HepG2 (cell line): ENCODE data around the gene ID3. TPM values are rescaled to one million over a fixed set of nuclear protein-coding genes. Genes with fewer than 3 reads are reported as not detected.

Source experiments
- CEBPB ChIP-seq: IDR thresholded peaks from 2 replicates; pipeline ENCODE4 v1.6.1; 2011; ENCODE audit warnings: low read depth, low read length, improper control_type of control experiment, borderline replicate concordance
- FOXA3 ChIP-seq: IDR thresholded peaks from 2 replicates; pipeline ENCODE4 v1.6.1; 2016; ENCODE audit warnings: missing genetic modification reagents, missing compliant biosample characterization
- GATAD1 ChIP-seq: IDR thresholded peaks from 2 replicates; pipeline ENCODE4 v1.6.1; 2016; ENCODE audit warnings: missing genetic modification reagents, missing compliant biosample characterization
- HDAC1 ChIP-seq: sonication (generic); formaldehyde crosslinking; IDR thresholded peaks from 2 replicates; pipeline ENCODE4 v1.5.1; 2020; ENCODE audit warnings: mild to moderate bottlenecking, missing genetic modification reagents
- HNRNPK ChIP-seq: fragments of 200-400 bp; formaldehyde crosslinking; IDR thresholded peaks from 2 replicates; pipeline ENCODE4 v1.6.1; 2018; ENCODE audit warnings: low read length, low read depth, moderate library complexity, mild to moderate bottlenecking; ENCODE audit not compliant: poor library complexity, severe bottlenecking
- IKZF4 ChIP-seq: sonication (generic); formaldehyde crosslinking; IDR thresholded peaks from 2 replicates; pipeline ENCODE4 v1.5.1; 2020; ENCODE audit warnings: borderline replicate concordance, mild to moderate bottlenecking, low read depth, missing genetic modification reagents; ENCODE audit errors: not compliant biosample characterization
- NFE2 ChIP-seq: sonication (generic); formaldehyde crosslinking; IDR thresholded peaks from 2 replicates; pipeline ENCODE4 v1.4.0; 2020; ENCODE audit warnings: missing genetic modification reagents
- RXRB ChIP-seq: IDR thresholded peaks from 2 replicates; pipeline ENCODE4 v1.6.1; 2016; ENCODE audit warnings: borderline replicate concordance, missing genetic modification reagents, missing compliant biosample characterization
- ZBTB7B ChIP-seq: sonication (generic); formaldehyde crosslinking; IDR thresholded peaks from 2 replicates; pipeline ENCODE4 v1.4.0; 2020; ENCODE audit warnings: missing genetic modification reagents
- ZFX ChIP-seq: sonication (generic); formaldehyde crosslinking; IDR thresholded peaks from 2 replicates; pipeline ENCODE4 v1.4.0; 2020; ENCODE audit warnings: mild to moderate bottlenecking, low read depth, missing genetic modification reagents, moderate library complexity
- ZFYVE20 ChIP-seq: sonication (generic); formaldehyde crosslinking; IDR thresholded peaks from 2 replicates; pipeline ENCODE4 v1.8.0; 2023; ENCODE audit warnings: low read depth, mild to moderate bottlenecking, moderate library complexity, missing genetic modification reagents, borderline replicate concordance
- ZNF652 ChIP-seq: IDR thresholded peaks from 2 replicates; pipeline ENCODE4 v1.6.1; 2016; ENCODE audit warnings: low read depth, borderline replicate concordance
- polyA plus RNA-seq, 8 experiments: library from polyadenylated mRNA; depleted of rRNA in 3 of 8; stranded (reverse) in 7 of 8; unstranded in 1 of 8; fragments of >200 nt; fragmentation: Illumina TruSeq in 4 of 8; extraction: Trizol in 4 of 8; gene quantifications; 2 replicates each; pipeline versions ENCODE4 v1.2.1 to v1.2.3, GENCODE V29; 2011 to 2016; ENCODE audit warnings: low read depth in 4 of 8, missing spikeins in 1 of 8, mixed read lengths in 1 of 8; ENCODE audit not compliant: insufficient read depth in 1 of 8
- total RNA-seq, 5 experiments: library from RNA; depleted of rRNA; stranded (reverse); fragments of >200 nt; fragmentation: Illumina TruSeq; extraction: Trizol; gene quantifications; 2 replicates each; pipeline ENCODE4 v1.2.3, GENCODE V29; 2016; ENCODE audit warnings: low read depth in 1 of 5
- TF ChIP-seq, protein P1 (sequence below): sonication (generic); formaldehyde crosslinking; IDR thresholded peaks from 2 replicates; pipeline ENCODE4 v1.5.1; 2020; ENCODE audit warnings: mild to moderate bottlenecking, missing genetic modification reagents, moderate library complexity
- TF ChIP-seq, protein P2 (sequence below): sonication (generic); formaldehyde crosslinking; conservative IDR thresholded peaks from 2 replicates; pipeline ENCODE4 v1.8.0; 2022; ENCODE audit warnings: mild to moderate bottlenecking, moderate library complexity, missing genetic modification reagents
- TF ChIP-seq, protein P3 (sequence below): sonication (generic); formaldehyde crosslinking; IDR thresholded peaks from 2 replicates; pipeline ENCODE4 v1.5.0; 2020; ENCODE audit warnings: missing genetic modification reagents, mild to moderate bottlenecking, borderline replicate concordance
- TF ChIP-seq, protein P4 (sequence below): sonication (generic); formaldehyde crosslinking; IDR thresholded peaks from 2 replicates; pipeline ENCODE4 v1.4.0; 2020; ENCODE audit warnings: missing genetic modification reagents, mild to moderate bottlenecking, borderline replicate concordance
- TF ChIP-seq, protein P5 (sequence below), 2 experiments: fragments of 450-650 bp in 1 of 2; sonication (generic) in 1 of 2; formaldehyde crosslinking; IDR thresholded peaks; 2 replicates each; pipeline versions ENCODE4 v1.5.0 to v1.8.0; 2020 to 2022; ENCODE audit warnings: mild to moderate bottlenecking in 1 of 2, missing genetic modification reagents in 1 of 2

The ID3 gene
- total and polyA plus RNA-seq, 2 of the 13 experiments (the other 11 are each of a cell fraction or from before 2014, with no cell fraction given) = 64.8 to 115 TPM

DNA sequence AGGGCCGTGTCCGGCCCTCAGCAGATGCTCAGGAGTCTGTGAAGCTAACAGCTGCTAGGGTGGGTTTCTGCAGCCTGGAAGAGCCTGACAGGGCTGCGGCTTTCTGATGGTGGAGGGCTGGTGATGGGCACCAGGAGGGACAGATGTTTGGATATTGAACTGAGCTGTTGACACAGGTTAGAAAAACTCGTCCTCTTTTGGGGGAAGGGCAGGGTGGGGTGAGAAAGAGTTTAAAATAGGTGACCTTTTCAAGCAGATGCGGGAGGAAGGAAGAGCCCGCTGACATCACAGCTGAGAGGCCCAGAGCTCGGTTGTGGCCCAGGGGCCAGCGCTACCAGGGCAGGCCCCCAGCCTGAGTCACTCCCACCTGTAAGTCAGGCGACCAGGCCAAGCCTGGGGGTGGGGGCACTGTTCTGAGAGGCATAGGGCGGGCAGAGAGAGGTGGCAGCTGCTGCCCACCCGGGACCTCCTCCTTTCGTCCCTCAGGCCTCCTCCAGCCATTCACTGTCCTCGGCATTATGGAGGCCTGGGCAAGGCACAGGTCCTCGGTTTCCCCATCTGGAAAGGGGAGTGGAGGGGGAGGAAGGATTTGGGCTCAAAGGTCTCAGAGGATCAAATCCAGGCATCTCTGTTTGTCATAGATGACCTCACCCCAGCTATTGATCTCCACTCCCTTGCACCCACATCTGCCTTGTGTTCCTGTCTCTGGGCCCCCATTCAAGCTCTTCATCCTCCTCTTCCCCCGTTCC is 32.3 kb upstream of the ID3 start (continued):
- TF ChIP-seq, protein P1, sequence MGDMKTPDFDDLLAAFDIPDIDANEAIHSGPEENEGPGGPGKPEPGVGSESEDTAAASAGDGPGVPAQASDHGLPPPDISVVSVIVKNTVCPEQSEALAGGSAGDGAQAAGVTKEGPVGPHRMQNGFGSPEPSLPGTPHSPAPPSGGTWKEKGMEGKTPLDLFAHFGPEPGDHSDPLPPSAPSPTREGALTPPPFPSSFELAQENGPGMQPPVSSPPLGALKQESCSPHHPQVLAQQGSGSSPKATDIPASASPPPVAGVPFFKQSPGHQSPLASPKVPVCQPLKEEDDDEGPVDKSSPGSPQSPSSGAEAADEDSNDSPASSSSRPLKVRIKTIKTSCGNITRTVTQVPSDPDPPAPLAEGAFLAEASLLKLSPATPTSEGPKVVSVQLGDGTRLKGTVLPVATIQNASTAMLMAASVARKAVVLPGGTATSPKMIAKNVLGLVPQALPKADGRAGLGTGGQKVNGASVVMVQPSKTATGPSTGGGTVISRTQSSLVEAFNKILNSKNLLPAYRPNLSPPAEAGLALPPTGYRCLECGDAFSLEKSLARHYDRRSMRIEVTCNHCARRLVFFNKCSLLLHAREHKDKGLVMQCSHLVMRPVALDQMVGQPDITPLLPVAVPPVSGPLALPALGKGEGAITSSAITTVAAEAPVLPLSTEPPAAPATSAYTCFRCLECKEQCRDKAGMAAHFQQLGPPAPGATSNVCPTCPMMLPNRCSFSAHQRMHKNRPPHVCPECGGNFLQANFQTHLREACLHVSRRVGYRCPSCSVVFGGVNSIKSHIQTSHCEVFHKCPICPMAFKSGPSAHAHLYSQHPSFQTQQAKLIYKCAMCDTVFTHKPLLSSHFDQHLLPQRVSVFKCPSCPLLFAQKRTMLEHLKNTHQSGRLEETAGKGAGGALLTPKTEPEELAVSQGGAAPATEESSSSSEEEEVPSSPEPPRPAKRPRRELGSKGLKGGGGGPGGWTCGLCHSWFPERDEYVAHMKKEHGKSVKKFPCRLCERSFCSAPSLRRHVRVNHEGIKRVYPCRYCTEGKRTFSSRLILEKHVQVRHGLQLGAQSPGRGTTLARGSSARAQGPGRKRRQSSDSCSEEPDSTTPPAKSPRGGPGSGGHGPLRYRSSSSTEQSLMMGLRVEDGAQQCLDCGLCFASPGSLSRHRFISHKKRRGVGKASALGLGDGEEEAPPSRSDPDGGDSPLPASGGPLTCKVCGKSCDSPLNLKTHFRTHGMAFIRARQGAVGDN (CRISPR knock-in tag) = peak; percentile 84
- TF ChIP-seq HNRNPK (peak; percentile 20), IKZF4 (CRISPR knock-in tag) (no peak), ZNF652 (CRISPR knock-in tag) (no peak), GATAD1 (CRISPR knock-in tag) (no peak), ZFX (CRISPR knock-in tag) (peak; percentile 70), FOXA3 (CRISPR knock-in tag) (peak; percentile 53; the same call in 1 of the 2 replicates), CEBPB (no peak), ZBTB7B (CRISPR knock-in tag) (peak; percentile 57; the same call in 1 of the 2 replicates), NFE2 (CRISPR knock-in tag) (no peak), HDAC1 (CRISPR knock-in tag) (peak; percentile 54; the same call in 1 of the 2 replicates), RXRB (CRISPR knock-in tag) (peak; percentile 36; the same call in 1 of the 2 replicates), ZFYVE20 (0 out of 2 replicates have a peak, but pooled peaks have one; percentile 30)
- TF ChIP-seq, protein P2, sequence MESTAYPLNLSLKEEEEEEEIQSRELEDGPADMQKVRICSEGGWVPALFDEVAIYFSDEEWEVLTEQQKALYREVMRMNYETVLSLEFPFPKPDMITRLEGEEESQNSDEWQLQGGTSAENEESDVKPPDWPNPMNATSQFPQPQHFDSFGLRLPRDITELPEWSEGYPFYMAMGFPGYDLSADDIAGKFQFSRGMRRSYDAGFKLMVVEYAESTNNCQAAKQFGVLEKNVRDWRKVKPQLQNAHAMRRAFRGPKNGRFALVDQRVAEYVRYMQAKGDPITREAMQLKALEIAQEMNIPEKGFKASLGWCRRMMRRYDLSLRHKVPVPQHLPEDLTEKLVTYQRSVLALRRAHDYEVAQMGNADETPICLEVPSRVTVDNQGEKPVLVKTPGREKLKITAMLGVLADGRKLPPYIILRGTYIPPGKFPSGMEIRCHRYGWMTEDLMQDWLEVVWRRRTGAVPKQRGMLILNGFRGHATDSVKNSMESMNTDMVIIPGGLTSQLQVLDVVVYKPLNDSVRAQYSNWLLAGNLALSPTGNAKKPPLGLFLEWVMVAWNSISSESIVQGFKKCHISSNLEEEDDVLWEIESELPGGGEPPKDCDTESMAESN (CRISPR knock-in tag) = peak; percentile 29; the same call in 1 of the 2 replicates
- TF ChIP-seq, protein P3, sequence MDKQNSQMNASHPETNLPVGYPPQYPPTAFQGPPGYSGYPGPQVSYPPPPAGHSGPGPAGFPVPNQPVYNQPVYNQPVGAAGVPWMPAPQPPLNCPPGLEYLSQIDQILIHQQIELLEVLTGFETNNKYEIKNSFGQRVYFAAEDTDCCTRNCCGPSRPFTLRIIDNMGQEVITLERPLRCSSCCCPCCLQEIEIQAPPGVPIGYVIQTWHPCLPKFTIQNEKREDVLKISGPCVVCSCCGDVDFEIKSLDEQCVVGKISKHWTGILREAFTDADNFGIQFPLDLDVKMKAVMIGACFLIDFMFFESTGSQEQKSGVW (CRISPR knock-in tag) = no peak
- TF ChIP-seq, protein P4, sequence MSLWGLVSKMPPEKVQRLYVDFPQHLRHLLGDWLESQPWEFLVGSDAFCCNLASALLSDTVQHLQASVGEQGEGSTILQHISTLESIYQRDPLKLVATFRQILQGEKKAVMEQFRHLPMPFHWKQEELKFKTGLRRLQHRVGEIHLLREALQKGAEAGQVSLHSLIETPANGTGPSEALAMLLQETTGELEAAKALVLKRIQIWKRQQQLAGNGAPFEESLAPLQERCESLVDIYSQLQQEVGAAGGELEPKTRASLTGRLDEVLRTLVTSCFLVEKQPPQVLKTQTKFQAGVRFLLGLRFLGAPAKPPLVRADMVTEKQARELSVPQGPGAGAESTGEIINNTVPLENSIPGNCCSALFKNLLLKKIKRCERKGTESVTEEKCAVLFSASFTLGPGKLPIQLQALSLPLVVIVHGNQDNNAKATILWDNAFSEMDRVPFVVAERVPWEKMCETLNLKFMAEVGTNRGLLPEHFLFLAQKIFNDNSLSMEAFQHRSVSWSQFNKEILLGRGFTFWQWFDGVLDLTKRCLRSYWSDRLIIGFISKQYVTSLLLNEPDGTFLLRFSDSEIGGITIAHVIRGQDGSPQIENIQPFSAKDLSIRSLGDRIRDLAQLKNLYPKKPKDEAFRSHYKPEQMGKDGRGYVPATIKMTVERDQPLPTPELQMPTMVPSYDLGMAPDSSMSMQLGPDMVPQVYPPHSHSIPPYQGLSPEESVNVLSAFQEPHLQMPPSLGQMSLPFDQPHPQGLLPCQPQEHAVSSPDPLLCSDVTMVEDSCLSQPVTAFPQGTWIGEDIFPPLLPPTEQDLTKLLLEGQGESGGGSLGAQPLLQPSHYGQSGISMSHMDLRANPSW (CRISPR knock-in tag) = no peak
- TF ChIP-seq, protein P5, sequence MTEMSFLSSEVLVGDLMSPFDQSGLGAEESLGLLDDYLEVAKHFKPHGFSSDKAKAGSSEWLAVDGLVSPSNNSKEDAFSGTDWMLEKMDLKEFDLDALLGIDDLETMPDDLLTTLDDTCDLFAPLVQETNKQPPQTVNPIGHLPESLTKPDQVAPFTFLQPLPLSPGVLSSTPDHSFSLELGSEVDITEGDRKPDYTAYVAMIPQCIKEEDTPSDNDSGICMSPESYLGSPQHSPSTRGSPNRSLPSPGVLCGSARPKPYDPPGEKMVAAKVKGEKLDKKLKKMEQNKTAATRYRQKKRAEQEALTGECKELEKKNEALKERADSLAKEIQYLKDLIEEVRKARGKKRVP (CRISPR knock-in tag; IDR thresholded peaks at IDR 0.05) = 0 out of 4 replicates have a peak, but pooled peaks of 1 of the 2 experiments have one; percentile 10
